WTC11 (cell line): ENCODE measurements around the gene KPTN. TPM values are rescaled to one million over a fixed set of nuclear protein-coding genes. Genes with fewer than 3 reads are reported as not detected.

ENCODE experiments used
- ARID4B ChIP-seq: sonication (generic); formaldehyde crosslinking; IDR thresholded peaks from 2 replicates; pipeline ENCODE4 v1.8.0; 2023; ENCODE audit warnings: missing genetic modification reagents, mild to moderate bottlenecking, borderline replicate concordance
- ATF1 ChIP-seq: sonication (generic); formaldehyde crosslinking; IDR thresholded peaks from 2 replicates; pipeline ENCODE4 v1.8.1; 2023; ENCODE audit warnings: mild to moderate bottlenecking, moderate library complexity, missing genetic modification reagents
- E2F4 ChIP-seq: sonication (generic); formaldehyde crosslinking; IDR thresholded peaks from 2 replicates; pipeline ENCODE4 v1.8.1; 2022; ENCODE audit warnings: low read depth, mild to moderate bottlenecking, moderate library complexity, missing genetic modification reagents, borderline replicate concordance
- ESRRA ChIP-seq: sonication (generic); formaldehyde crosslinking; IDR thresholded peaks from 2 replicates; pipeline ENCODE4 v1.8.1; 2022; ENCODE audit warnings: mild to moderate bottlenecking, missing genetic modification reagents, borderline replicate concordance
- ETV6 ChIP-seq: sonication (generic); formaldehyde crosslinking; IDR thresholded peaks from 2 replicates; pipeline ENCODE4 v1.8.1; 2022; ENCODE audit warnings: mild to moderate bottlenecking, missing genetic modification reagents
- FOXK1 ChIP-seq: sonication (generic); formaldehyde crosslinking; IDR thresholded peaks from 2 replicates; pipeline ENCODE4 v1.8.0; 2022; ENCODE audit warnings: mild to moderate bottlenecking, moderate library complexity, missing genetic modification reagents
- FOXP1 ChIP-seq: sonication (generic); formaldehyde crosslinking; IDR thresholded peaks from 2 replicates; pipeline ENCODE4 v1.8.0; 2022; ENCODE audit warnings: missing genetic modification reagents, mild to moderate bottlenecking, moderate library complexity, borderline replicate concordance
- FOXP4 ChIP-seq: sonication (generic); formaldehyde crosslinking; IDR thresholded peaks from 2 replicates; pipeline ENCODE4 v1.8.0; 2022; ENCODE audit warnings: mild to moderate bottlenecking, missing genetic modification reagents
- GRHL2 ChIP-seq: fragments of 250-450 bp; sonication (Bioruptor Pico); IDR thresholded peaks from 2 replicates; pipeline ENCODE4 v1.8.0; 2022; ENCODE audit warnings: mild to moderate bottlenecking, moderate library complexity; ENCODE audit not compliant: insufficient replicate concordance, severe bottlenecking
- IRF1 ChIP-seq: sonication (generic); formaldehyde crosslinking; IDR thresholded peaks from 2 replicates; pipeline ENCODE4 v1.8.0; 2023; ENCODE audit warnings: missing genetic modification reagents
- NFATC4 ChIP-seq: fragments of 250-450 bp; sonication (Bioruptor Pico); IDR thresholded peaks from 2 replicates; pipeline ENCODE4 v1.9.0; 2021; ENCODE audit warnings: mild to moderate bottlenecking
- NR2C2 ChIP-seq: sonication (generic); formaldehyde crosslinking; IDR thresholded peaks from 2 replicates; pipeline ENCODE4 v1.8.0; 2022; ENCODE audit warnings: mild to moderate bottlenecking, missing genetic modification reagents
- PRDM15 ChIP-seq: sonication (generic); formaldehyde crosslinking; IDR thresholded peaks from 2 replicates; pipeline ENCODE4 v1.8.0; 2022; ENCODE audit warnings: missing genetic modification reagents
- RORB ChIP-seq: fragments of 250-450 bp; sonication (Bioruptor Pico); IDR thresholded peaks from 2 replicates; pipeline ENCODE4 v1.9.0; 2021; ENCODE audit warnings: mild to moderate bottlenecking
- SMAD4 ChIP-seq: sonication (generic); formaldehyde crosslinking; IDR thresholded peaks from 2 replicates; pipeline ENCODE4 v1.8.0; 2022; ENCODE audit warnings: mild to moderate bottlenecking, missing genetic modification reagents
- SOX15 ChIP-seq: fragments of 250-450 bp; sonication (Bioruptor Pico); IDR thresholded peaks from 2 replicates; pipeline ENCODE4 v1.9.0; 2021; ENCODE audit warnings: mild to moderate bottlenecking
- SP1 ChIP-seq: sonication (generic); formaldehyde crosslinking; conservative IDR thresholded peaks from 2 replicates; pipeline ENCODE4 v1.8.1; 2022; ENCODE audit warnings: missing genetic modification reagents
- TCF7 ChIP-seq: sonication (generic); formaldehyde crosslinking; IDR thresholded peaks from 2 replicates; pipeline ENCODE4 v1.8.0; 2022; ENCODE audit warnings: mild to moderate bottlenecking, low read depth, missing genetic modification reagents, moderate library complexity
- TP53 ChIP-seq: sonication (generic); formaldehyde crosslinking; IDR thresholded peaks from 2 replicates; pipeline ENCODE4 v1.8.1; 2023; ENCODE audit warnings: mild to moderate bottlenecking, missing genetic modification reagents
- USF2 ChIP-seq: sonication (generic); formaldehyde crosslinking; IDR thresholded peaks from 2 replicates; pipeline ENCODE4 v1.8.1; 2023; ENCODE audit warnings: mild to moderate bottlenecking, missing genetic modification reagents, moderate library complexity
- total RNA-seq: library from RNA; stranded (reverse); gene quantifications from 3 replicates; pipeline ENCODE4 v1.2.3, GENCODE V29; 2021
- TF ChIP-seq, protein P1 (sequence below): sonication (generic); formaldehyde crosslinking; IDR thresholded peaks from 2 replicates; pipeline ENCODE4 v1.8.0; 2023; ENCODE audit warnings: mild to moderate bottlenecking, missing genetic modification reagents

KPTN gene
- total RNA-seq, 1 experiment from 2014 or later = 24.5 TPM

DNA sequence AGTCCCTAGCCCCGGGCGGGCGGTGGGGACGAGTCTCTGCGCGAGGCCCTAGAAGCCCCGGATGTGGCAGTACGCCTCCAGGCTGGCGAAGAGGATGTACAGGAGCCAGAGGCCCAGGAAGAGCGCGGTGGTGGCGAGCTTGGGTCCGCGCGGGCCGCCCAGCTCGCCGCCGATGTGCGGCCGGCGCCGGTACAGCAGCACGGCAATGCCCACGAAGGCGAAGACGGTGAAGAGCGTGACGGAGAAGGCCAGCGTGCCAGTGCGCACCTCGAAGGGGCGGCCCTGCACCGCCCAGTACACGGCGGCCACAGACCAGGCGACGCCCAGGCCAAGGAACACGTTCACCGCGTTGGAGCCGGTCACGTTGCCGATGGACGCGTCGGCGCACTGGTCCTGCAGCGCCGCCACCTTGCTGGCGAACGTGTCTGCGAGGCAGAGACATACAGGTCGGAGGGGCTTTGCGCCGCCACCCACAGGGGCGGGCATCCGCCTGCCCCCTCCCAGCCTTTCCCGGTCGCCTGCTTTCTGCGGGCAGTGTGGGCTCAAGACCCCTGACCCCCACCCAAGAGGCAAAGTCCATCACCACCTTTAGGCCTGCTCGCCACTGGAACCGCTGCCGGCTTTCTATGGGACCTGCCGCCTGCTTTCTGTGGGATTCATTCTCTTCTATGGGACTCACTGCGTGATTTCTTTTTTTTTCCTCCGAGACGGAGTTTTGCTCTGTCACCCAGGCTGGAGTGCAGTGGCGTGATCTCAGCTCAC is 53.8 kb downstream of the KPTN start (continued):
- TF ChIP-seq PRDM15 (CRISPR knock-in tag) (no peak), TCF7 (CRISPR knock-in tag) (peak; percentile 82; the same call in 1 of the 2 replicates), FOXK1 (CRISPR knock-in tag) (peak; percentile 90), FOXP4 (peak; percentile 95), SP1 (CRISPR knock-in tag) (peak; percentile 49), SOX15 (no peak), FOXP1 (CRISPR knock-in tag) (peak; percentile 97), USF2 (CRISPR knock-in tag) (peak; percentile 80), RORB (CRISPR knock-in tag) (no peak), ARID4B (CRISPR knock-in tag) (peak; percentile 49; the same call in 1 of the 2 replicates), ESRRA (CRISPR knock-in tag) (peak; percentile 84), NFATC4 (CRISPR knock-in tag) (no peak), E2F4 (0 out of 2 replicates have a peak, but pooled peaks have one; percentile 19), ETV6 (peak; percentile 87), TP53 (peak; percentile 94; the same call in 1 of the 2 replicates), IRF1 (CRISPR knock-in tag) (peak; percentile 76; the same call in 1 of the 2 replicates), SMAD4 (CRISPR knock-in tag) (peak; percentile 80; the same call in 1 of the 2 replicates), GRHL2 (no peak), ATF1 (peak; percentile 70; the same call in 1 of the 2 replicates), NR2C2 (CRISPR knock-in tag) (peak; percentile 36; the same call in 1 of the 2 replicates)
- TF ChIP-seq, protein P1, sequence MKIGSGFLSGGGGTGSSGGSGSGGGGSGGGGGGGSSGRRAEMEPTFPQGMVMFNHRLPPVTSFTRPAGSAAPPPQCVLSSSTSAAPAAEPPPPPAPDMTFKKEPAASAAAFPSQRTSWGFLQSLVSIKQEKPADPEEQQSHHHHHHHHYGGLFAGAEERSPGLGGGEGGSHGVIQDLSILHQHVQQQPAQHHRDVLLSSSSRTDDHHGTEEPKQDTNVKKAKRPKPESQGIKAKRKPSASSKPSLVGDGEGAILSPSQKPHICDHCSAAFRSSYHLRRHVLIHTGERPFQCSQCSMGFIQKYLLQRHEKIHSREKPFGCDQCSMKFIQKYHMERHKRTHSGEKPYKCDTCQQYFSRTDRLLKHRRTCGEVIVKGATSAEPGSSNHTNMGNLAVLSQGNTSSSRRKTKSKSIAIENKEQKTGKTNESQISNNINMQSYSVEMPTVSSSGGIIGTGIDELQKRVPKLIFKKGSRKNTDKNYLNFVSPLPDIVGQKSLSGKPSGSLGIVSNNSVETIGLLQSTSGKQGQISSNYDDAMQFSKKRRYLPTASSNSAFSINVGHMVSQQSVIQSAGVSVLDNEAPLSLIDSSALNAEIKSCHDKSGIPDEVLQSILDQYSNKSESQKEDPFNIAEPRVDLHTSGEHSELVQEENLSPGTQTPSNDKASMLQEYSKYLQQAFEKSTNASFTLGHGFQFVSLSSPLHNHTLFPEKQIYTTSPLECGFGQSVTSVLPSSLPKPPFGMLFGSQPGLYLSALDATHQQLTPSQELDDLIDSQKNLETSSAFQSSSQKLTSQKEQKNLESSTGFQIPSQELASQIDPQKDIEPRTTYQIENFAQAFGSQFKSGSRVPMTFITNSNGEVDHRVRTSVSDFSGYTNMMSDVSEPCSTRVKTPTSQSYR (CRISPR knock-in tag) = peak; percentile 78
